ENCODE measurements around the gene COL20A1. TPM values are rescaled to one million over a fixed set of nuclear protein-coding genes. Genes with fewer than 3 reads are reported as not detected.
A peak's percentile ranks its signal among the peaks of the same experiment; 100 is the strongest.

The COL20A1 gene
- total RNA-seq, 1 donor from 2014 or later = not detected

DNA sequence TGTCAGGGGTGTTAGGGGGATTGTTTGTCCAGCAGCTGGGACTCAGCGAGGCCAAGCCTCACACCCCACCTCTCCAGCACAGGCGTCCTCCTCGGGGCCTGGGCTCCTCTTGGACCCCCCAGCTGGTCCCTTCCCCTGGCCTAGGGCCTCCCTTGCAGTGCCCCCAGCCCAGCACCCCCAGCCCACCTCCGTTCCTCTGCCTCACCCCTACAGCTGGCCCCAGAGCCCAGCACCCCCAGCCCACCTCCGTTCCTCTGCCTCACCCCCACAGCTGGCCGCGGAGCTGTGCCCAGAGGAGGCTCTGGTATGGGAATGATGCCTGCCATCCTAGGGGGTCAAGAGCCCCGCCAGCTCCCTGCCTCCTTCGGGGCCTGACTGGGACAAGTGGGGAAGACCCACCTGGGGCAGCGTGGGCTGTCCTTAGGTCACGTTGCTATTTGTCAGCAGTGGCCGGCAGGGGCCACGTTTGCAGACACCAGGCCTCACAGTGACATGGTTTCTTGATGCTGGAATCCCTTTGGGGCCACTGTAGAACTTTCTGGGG lies 7.9 kb upstream of the COL20A1 start:
- no peak for DNase-seq (ENCODE audit: low spot score)
- Mint-ChIP-seq H3K9me3 (no peaks in the 10 kb centered on the region), H3K36me3 (ENCODE audit: low read depth) (peaks cover 6% of the 10 kb centered on the region), H3K27ac (no peak overlapping the region), H3K4me3 (peak overlapping the region; percentile 65), H3K4me1 (ENCODE audit: low read depth) (no peaks in the 10 kb centered on the region), H3K27me3 (ENCODE audit: insufficient read depth) (no peaks in the 10 kb centered on the region)
- intact Hi-C loops (cut with micrococcal nuclease) = no loop called here

- Mint-ChIP-seq H3K27ac (no peak overlapping the region), H3K36me3 (ENCODE audit: low read depth) (peaks cover 6% of the 10 kb centered on the region), H3K4me1 (ENCODE audit: low read depth) (no peaks in the 10 kb centered on the region), H3K27me3 (ENCODE audit: insufficient read depth) (no peaks in the 10 kb centered on the region), H3K9me3 (no peaks in the 10 kb centered on the region), H3K4me3 (no peak overlapping the region)
- intact Hi-C loops (cut with micrococcal nuclease) = no loop called here
- DNase-seq (ENCODE audit: low spot score) = no peak
These were observed 7.1 kb upstream of the COL20A1 start for GRCh38 chr20:63285636-63286615.

DNA sequence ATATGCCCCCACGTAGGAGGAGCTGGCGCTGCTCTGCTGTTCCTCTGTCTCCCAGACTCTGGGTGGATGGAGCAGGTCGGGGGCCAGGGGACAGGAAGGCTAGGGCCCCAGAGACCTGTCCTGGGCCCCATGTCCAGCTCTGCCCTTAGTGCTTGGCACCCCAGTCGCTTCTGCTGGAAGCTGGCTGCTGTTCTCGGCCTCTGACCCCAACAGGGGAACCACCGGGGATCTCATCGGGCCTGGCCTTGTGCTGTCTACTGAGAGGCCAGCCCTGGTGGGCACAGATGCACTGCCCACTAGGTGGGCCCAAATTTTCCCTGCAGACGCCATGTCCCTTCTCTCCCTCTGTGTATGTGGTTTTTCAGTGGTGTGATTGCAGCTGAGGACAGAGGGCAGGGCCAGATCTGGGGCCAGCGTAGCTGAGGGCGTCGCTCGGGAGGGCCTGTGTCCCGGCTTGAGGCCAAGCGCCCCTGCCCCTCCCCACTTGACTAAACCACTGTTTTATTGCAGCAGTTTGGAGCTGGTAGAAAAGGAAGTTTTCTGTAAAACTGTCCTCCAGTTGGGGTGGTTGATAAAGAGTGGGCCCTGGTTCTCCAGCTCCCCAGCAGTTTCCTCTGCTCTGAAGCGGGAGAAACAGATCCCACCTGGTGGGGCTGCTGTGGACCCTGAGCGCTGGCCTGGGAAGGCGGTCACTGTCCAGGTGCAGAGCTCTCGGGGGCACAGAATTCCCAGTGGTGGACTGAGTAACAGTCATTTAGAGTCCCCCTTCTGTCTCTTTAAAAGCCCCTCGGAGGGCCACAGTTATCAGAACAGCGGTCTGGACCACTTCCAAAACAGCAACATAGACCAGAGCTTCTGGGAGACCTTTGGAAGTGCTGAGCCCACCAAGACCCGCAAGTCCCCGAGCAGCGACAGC lies 5.9 kb upstream of the COL20A1 start:
- no peaks in the 10 kb centered on the region for H3K9me3 Mint-ChIP-seq
- DNase-seq (ENCODE audit: low spot score) = no peak
- H3K4me1 Mint-ChIP-seq (ENCODE audit: low read depth) = no peaks in the 10 kb centered on the region
- intact Hi-C loops (cut with micrococcal nuclease) = no loop called here
- no peaks in the 10 kb centered on the region for H3K27me3 Mint-ChIP-seq (ENCODE audit: insufficient read depth)
- no peak overlapping the region for H3K27ac Mint-ChIP-seq
- H3K36me3 Mint-ChIP-seq (ENCODE audit: low read depth) = peaks cover 6% of the 10 kb centered on the region
- H3K4me3 Mint-ChIP-seq = no peak overlapping the region

DNA sequence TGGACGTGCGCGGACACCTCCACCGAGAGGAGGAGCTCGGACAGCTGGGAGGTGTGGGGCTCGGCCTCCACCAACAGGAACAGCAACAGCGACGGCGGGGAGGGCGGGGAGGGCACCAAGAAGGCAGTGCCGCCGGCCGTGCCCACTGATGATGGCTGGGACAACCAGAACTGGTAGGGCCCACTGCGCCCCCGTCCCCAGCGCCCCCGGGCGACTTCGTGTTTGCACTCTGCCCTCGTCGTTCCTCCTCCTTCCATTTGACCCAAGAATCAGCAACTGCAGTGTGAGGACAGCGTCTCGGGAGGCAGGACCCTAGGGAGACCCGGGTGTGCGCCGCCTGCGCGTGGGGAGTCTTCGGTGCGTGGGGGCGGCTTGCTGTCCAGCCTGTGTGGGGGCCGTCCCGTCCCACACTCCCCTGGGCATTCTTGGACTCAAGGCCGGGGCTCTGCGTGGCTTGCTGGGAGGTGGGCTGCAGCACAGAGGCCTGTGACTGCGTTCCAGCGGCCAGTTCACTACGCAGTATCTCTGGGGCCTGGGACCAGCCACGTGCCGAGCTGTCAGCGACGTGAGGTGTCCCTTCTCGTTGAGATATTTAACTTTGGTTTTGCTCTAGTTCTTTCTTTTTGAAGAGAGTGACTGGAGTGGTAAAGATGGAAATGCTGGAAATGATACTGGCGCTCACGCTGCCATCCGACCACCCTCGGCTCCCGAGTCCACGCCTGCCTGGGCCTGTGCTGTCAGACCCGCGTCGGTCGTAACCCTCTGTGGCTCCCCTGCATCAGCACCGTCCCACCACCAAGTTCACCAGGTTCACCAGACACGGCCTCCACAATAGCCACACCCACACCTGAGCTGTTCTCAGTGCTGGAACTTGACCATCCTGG lies 5.0 kb upstream of the COL20A1 start:
- no peaks in the 10 kb centered on the region for H3K9me3 Mint-ChIP-seq
- intact Hi-C loops (cut with micrococcal nuclease) = no loop called here
- H3K36me3 Mint-ChIP-seq (ENCODE audit: low read depth) = peaks cover 6% of the 10 kb centered on the region
- no peaks in the 10 kb centered on the region for H3K4me1 Mint-ChIP-seq (ENCODE audit: low read depth)
- no peak overlapping the region for H3K27ac Mint-ChIP-seq
- DNase-seq (ENCODE audit: low spot score) = no peak
- H3K4me3 Mint-ChIP-seq = no peak overlapping the region
- no peaks in the 10 kb centered on the region for H3K27me3 Mint-ChIP-seq (ENCODE audit: insufficient read depth)

DNA sequence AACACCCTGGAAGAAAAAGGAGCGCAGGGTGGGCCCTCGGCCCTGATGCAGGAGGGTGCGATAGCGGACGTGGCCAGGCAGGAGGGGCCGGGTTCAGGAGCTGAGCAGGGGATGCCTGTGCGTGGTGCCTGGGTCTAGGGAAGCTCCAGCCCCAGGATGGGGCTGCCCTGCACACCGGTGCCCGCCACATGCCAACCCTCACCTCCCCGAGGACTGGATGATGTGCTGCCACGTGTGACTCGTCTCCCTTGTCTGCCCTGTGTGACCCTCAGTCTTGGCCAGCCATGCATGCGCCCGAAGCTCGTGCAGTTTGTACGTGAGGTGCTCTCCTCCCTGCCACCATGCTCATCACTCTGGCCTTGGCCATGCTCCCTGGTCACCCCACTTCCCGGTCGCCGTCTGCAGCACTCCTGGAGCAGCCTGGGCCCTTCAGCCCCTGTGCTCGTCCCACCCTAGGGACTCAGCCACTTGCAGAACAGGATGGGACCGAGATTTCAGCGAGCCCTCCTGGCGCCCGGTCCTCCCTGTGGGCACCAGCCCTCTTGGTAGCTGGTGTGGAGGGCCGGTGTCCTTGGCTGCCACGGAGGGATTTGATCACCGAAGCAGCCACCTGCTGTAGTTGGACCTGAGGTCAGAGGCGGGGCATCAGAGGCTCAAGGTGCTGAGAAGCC lies 4.3 kb upstream of the COL20A1 start:
- no peaks in the 10 kb centered on the region for H3K4me1 Mint-ChIP-seq (ENCODE audit: low read depth)
- H3K27ac Mint-ChIP-seq = no peak overlapping the region
- peaks cover 6% of the 10 kb centered on the region for H3K36me3 Mint-ChIP-seq (ENCODE audit: low read depth)
- intact Hi-C loops (cut with micrococcal nuclease) = no loop called here
- no peak for DNase-seq (ENCODE audit: low spot score)
- H3K4me3 Mint-ChIP-seq = no peak overlapping the region
- H3K27me3 Mint-ChIP-seq (ENCODE audit: insufficient read depth) = no peaks in the 10 kb centered on the region
- no peaks in the 10 kb centered on the region for H3K9me3 Mint-ChIP-seq

DNA sequence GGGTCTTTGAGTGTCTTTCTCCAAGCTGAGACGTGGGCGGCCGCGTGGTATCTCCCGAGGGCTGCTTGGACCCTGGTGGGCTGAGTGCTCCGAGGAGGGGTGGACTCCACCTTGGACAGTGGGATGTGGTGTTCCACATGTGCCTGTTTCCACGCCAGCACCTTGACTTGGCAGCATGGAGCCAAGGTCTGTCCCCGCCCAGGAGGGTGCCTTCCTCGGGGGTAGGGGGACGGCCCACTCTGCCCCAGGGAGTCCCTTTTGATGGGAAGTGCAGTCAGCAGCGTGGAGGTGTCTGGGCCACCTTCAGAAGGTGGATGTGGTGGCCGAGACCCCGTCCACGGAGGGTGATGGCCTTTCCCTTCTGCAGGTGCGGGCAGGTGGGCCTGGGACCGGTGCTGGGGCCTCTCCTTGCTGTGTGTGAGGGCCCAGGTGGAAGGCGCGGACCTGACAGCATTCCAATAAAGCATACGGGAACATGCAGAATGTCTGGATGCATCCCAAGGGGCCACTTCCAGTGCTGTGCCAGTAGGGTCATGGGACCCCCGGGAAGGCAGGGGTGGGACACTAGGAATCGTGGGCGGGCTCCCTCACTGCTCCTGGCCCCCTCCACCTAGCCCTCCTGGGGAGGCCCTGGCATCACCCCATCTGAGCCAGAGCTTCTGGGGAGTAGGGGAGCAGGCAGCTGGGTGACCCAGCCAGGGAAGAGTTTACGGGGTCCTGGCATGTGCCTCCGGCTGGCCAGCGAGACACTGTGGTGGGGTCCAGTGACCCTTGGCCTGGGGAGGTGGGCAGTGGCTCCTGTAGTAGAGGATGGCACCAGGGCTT lies 3.5 kb upstream of the COL20A1 start:
- H3K4me3 Mint-ChIP-seq = no peak overlapping the region
- no peaks in the 10 kb centered on the region for H3K9me3 Mint-ChIP-seq
- DNase-seq (ENCODE audit: low spot score) = no peak
- intact Hi-C loops (cut with micrococcal nuclease) = loop anchor here (5.0 kb wide), 1 partner anchor 72 kb away; the partner anchor contains the start of gene YTHDF1
- peaks cover 6% of the 10 kb centered on the region for H3K36me3 Mint-ChIP-seq (ENCODE audit: low read depth)
- H3K4me1 Mint-ChIP-seq (ENCODE audit: low read depth) = no peaks in the 10 kb centered on the region
- H3K27me3 Mint-ChIP-seq (ENCODE audit: insufficient read depth) = no peaks in the 10 kb centered on the region
- H3K27ac Mint-ChIP-seq = no peak overlapping the region

GRCh38 chr20:63290136-63290676 lies 2.8 kb upstream of the COL20A1 start:
- no peak overlapping the region for H3K27ac Mint-ChIP-seq
- intact Hi-C loops (cut with micrococcal nuclease) = loop anchor here (5.0 kb wide), 1 partner anchor 73 kb away; the partner anchor contains the start of gene YTHDF1
- no peak overlapping the region for H3K4me3 Mint-ChIP-seq
- no peak for DNase-seq (ENCODE audit: low spot score)
- peaks cover 6% of the 10 kb centered on the region for H3K36me3 Mint-ChIP-seq (ENCODE audit: low read depth)
- H3K27me3 Mint-ChIP-seq (ENCODE audit: insufficient read depth) = peaks cover 1% of the 10 kb centered on the region
- no peaks in the 10 kb centered on the region for H3K4me1 Mint-ChIP-seq (ENCODE audit: low read depth)
- H3K9me3 Mint-ChIP-seq = no peaks in the 10 kb centered on the region

GRCh38 chr20:63290677-63291472 lies 2.1 kb upstream of the COL20A1 start:
- H3K4me1 Mint-ChIP-seq (ENCODE audit: low read depth) = no peaks in the 10 kb centered on the region
- H3K36me3 Mint-ChIP-seq (ENCODE audit: low read depth) = peaks cover 5% of the 10 kb centered on the region
- intact Hi-C loops (cut with micrococcal nuclease) = loop anchor here (5.0 kb wide), 1 partner anchor 74 kb away; the partner anchor contains the start of gene YTHDF1

DNA sequence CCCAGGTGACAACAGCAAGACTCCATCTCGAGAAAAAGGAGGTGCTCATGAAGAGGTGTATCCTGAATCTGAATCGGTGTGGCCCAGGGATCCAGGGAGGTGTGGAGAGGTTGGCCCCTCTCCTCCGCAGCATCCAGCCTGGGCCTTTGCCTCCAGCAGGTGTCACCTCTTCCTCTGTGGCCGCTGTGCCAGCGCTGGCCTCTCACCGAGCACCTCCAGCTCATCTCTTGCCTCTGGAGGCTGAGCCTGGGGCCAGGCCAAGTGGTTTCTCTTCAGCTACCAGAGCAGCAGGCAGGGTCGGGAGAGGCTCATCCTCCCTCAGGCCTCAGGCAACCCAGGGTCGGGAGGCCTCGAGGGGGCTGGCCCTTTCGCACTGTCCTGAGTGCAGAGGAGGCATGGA lies 1.2 kb upstream of the COL20A1 start:
- DNase-seq (ENCODE audit: low spot score) = no peak
- no peaks in the 10 kb centered on the region for H3K4me1 Mint-ChIP-seq (ENCODE audit: low read depth)
- no peak overlapping the region for H3K4me3 Mint-ChIP-seq
- no peak overlapping the region for H3K27ac Mint-ChIP-seq
- intact Hi-C loops (cut with micrococcal nuclease) = loop anchor here (5.0 kb wide), 1 partner anchor 75 kb away; the partner anchor contains the start of gene YTHDF1
- H3K9me3 Mint-ChIP-seq = no peaks in the 10 kb centered on the region
- peaks cover 10% of the 10 kb centered on the region for H3K27me3 Mint-ChIP-seq (ENCODE audit: insufficient read depth)
- peaks cover 4% of the 10 kb centered on the region for H3K36me3 Mint-ChIP-seq (ENCODE audit: low read depth)

More at GRCh38 chr20:63290677-63291472, 2.1 kb upstream of the COL20A1 start:
- H3K27me3 Mint-ChIP-seq (ENCODE audit: insufficient read depth) = peaks cover 8% of the 10 kb centered on the region
- peak; percentile 43 for DNase-seq (ENCODE audit: low spot score)
- no peak overlapping the region for H3K27ac Mint-ChIP-seq
- H3K9me3 Mint-ChIP-seq = no peaks in the 10 kb centered on the region
- H3K4me3 Mint-ChIP-seq = no peak overlapping the region

DNA sequence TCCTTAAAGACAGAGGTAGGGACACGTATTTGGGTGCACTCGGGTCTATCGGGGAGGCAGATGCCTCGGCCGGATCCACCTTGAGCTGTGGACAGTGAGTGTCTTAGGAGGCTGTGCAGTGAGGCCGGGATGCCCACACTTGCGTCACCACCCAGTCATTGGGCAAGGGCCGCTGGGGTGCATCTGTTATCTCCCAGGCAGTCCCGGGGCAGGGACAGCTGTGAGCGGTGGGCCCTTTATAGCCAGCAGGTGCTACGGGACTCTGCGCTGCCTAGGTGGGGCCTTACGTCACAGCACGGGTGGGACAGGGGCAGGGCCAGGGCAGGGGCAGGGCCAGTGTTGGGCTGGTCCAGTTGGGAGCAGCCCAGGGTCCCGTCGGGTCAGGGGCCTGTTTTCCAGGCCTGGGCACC lies 689 bp upstream of the COL20A1 start:
- no peak for DNase-seq (ENCODE audit: low spot score)
- Mint-ChIP-seq H3K9me3 (no peaks in the 10 kb centered on the region), H3K36me3 (ENCODE audit: low read depth) (peaks cover 4% of the 10 kb centered on the region), H3K27me3 (ENCODE audit: insufficient read depth) (peaks cover 10% of the 10 kb centered on the region), H3K4me1 (ENCODE audit: low read depth) (no peaks in the 10 kb centered on the region), H3K27ac (no peak overlapping the region), H3K4me3 (no peak overlapping the region)
- intact Hi-C loops (cut with micrococcal nuclease) = loop anchor here (5.0 kb wide), 1 partner anchor 75 kb away; the partner anchor contains the start of gene YTHDF1
